Kidney (tissue), 14 donors: ENCODE measurements around the gene MFNG. TPM values are rescaled to one million over a fixed set of nuclear protein-coding genes. Genes with fewer than 3 reads are reported as not detected.

Source experiments
- DNase-seq, 5 donors: peaks; one replicate each; pipeline ENCODE4 v3.0.0-alpha.2; 2013 to 2020
- FAIRE-seq: peaks from 2 replicates; lab custom pipeline; 2012; peaks lifted over from hg19 to GRCh38; lab: Jason Lieb, UNC
- H3K27ac ChIP-seq, 2 donors: one replicate each; pipeline ENCODE4 v1.7.0; 2013; ENCODE audit warnings: low read depth in 2 of 2, low read length in 2 of 2, inconsistent platforms in 1 of 2
- H3K27me3 ChIP-seq: one replicate; pipeline ENCODE4 v1.7.1; 2013; ENCODE audit warnings: low read length, inconsistent platforms; ENCODE audit not compliant: control insufficient read depth, insufficient read depth
- H3K36me3 ChIP-seq, 3 donors: one replicate each; pipeline versions ENCODE4 v1.7.0 to v1.7.1; 2013; ENCODE audit warnings: low read length in 3 of 3, control low read depth in 1 of 3, inconsistent platforms in 1 of 3; ENCODE audit not compliant: insufficient read depth in 3 of 3, control insufficient read depth in 2 of 3
- H3K4me1 ChIP-seq, 3 donors: one replicate each; pipeline versions ENCODE4 v1.7.0 to v1.7.1; 2013; ENCODE audit warnings: low read length in 3 of 3, inconsistent platforms in 1 of 3, low read depth in 1 of 3; ENCODE audit not compliant: control insufficient read depth in 2 of 3, insufficient read depth in 2 of 3
- H3K4me3 ChIP-seq, 3 donors: one replicate each; pipeline versions ENCODE4 v1.7.0 to v1.8.1; 2013; ENCODE audit warnings: low read length in 3 of 3, control low read depth in 1 of 3, inconsistent platforms in 1 of 3
- H3K9ac ChIP-seq, 3 donors: one replicate each; pipeline versions ENCODE4 v1.7.0 to v1.7.1; 2013; ENCODE audit warnings: low read length in 3 of 3, control low read depth in 1 of 3, inconsistent platforms in 1 of 3
- H3K9me3 ChIP-seq, 3 donors: one replicate each; pipeline versions ENCODE4 v1.7.0 to v1.7.1; 2013; ENCODE audit warnings: low read length in 3 of 3, control low read depth in 1 of 3, inconsistent platforms in 1 of 3; ENCODE audit not compliant: control insufficient read depth in 2 of 3, insufficient read depth in 1 of 3
- intact Hi-C: fragments of 100-400 bp; cut with DNase I; formaldehyde crosslinking; loops from one replicate; pipeline ENCODE4 v1.11.1; 2022
- polyA plus RNA-seq: library from polyadenylated mRNA; stranded (reverse); fragments of 350-450 nt; fragmentation: Illumina TruSeq; extraction: RNeasy Lipid Tissue Mini Kit (QIAGEN cat#74804); gene quantifications from one replicate; pipeline ENCODE4 v1.2.3, GENCODE V29; 2014; ENCODE audit warnings: low read depth, low replicate concordance; ENCODE audit not compliant: insufficient read depth
- total RNA-seq: library from RNA; stranded (reverse); fragmentation: NEBNext Ultra II Directional; extraction: Animal tissue kit (Norgen Biotek cat#: 25700); gene quantifications from one replicate; pipeline ENCODE4 v1.2.1, GENCODE V29; 2021
- TF ChIP-seq, protein P1 (sequence below): IDR thresholded peaks from 3 replicates; pipeline ENCODE4 v1.5.1; 2012; ENCODE audit warnings: mild to moderate bottlenecking, moderate library complexity, borderline replicate concordance; ENCODE audit not compliant: insufficient read depth; ENCODE audit errors: extremely low read depth
- donor health status: control.
- donor health status: control.
- donor health status: control.
- donor health status: control.
- donor health status: control.
- donor health status: DM: yes; HTN: yes; CAD: no.
- donor health status: Normal renal cell carcinoma (clear cell type).

Gene MFNG
- total and polyA plus RNA-seq, 2 donors from 2014 or later: 9.1 to 31.1 TPM

DNA sequence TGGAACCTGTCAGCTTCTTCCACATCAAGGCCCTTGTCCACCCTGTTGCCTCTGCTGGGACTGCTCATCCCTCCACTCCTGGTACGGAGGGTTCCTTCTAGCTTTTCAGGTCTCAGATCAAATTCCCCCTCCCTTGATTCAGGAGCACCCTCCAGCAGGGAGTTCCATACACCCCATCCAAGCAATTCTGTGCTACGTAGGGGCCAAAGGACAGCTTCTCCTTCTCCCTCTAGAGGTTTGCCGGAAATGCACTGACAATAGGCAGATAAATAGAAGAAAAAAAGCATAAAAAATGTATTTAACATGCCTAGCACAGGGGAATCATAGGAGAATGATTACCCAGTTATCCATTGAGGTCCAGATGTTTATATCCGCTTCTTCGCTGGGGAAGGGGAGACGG lies 36.3 kb upstream of the MFNG start:
- intact Hi-C loops: no loop called here
- Histone ChIP-seq H3K4me1 (peaks cover 0 to 15% (median 7%) of the 10 kb centered on the region in 3 donors), H3K27ac (no peak overlapping the region), H3K4me3 (no peak overlapping the region), H3K27me3 (no peaks in the 10 kb centered on the region), H3K9me3 (no peaks in the 10 kb centered on the region), H3K9ac (no peak overlapping the region), H3K36me3 (no peaks in the 10 kb centered on the region)
- no peak for FAIRE-seq
- DNase-seq: no peak
- TF ChIP-seq, protein P1, sequence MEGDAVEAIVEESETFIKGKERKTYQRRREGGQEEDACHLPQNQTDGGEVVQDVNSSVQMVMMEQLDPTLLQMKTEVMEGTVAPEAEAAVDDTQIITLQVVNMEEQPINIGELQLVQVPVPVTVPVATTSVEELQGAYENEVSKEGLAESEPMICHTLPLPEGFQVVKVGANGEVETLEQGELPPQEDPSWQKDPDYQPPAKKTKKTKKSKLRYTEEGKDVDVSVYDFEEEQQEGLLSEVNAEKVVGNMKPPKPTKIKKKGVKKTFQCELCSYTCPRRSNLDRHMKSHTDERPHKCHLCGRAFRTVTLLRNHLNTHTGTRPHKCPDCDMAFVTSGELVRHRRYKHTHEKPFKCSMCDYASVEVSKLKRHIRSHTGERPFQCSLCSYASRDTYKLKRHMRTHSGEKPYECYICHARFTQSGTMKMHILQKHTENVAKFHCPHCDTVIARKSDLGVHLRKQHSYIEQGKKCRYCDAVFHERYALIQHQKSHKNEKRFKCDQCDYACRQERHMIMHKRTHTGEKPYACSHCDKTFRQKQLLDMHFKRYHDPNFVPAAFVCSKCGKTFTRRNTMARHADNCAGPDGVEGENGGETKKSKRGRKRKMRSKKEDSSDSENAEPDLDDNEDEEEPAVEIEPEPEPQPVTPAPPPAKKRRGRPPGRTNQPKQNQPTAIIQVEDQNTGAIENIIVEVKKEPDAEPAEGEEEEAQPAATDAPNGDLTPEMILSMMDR: no peak

DNA sequence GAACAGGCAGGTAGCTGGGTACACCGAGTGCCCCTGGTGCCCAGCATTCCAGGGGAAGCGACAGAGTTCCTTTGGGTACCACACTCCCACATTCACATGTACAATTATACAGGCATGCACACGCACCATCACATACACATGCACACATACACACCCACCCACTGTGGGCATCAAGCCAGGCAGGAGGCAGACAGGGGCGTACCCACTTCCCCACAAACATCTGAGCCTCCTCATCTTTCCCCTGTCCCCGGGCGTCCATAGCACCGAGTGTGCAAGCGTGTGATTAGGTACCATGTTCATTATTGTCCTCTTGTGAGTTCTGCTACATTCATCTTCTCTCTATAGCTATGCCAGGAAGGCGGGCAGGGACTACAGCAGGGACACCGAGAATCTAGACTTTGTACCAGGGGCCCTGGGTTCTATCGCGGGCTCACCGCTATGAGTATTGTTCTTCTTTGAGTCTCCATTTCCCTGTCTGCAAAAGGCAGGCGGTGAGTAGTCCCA lies 35.1 kb upstream of the MFNG start:
- H3K4me3 ChIP-seq: no peak overlapping the region
- H3K36me3 ChIP-seq: no peaks in the 10 kb centered on the region
- H3K27ac ChIP-seq: no peak overlapping the region
- no peak overlapping the region for H3K9ac ChIP-seq
- peaks cover 0 to 15% (median 7%) of the 10 kb centered on the region in 3 donors for H3K4me1 ChIP-seq
- FAIRE-seq (no peak), DNase-seq (peak in 1 of 5 donors; percentile 51)
- TF ChIP-seq, protein P1: no peak
- H3K9me3 ChIP-seq: no peaks in the 10 kb centered on the region
- intact Hi-C loops: no loop called here
- no peaks in the 10 kb centered on the region for H3K27me3 ChIP-seq

DNA sequence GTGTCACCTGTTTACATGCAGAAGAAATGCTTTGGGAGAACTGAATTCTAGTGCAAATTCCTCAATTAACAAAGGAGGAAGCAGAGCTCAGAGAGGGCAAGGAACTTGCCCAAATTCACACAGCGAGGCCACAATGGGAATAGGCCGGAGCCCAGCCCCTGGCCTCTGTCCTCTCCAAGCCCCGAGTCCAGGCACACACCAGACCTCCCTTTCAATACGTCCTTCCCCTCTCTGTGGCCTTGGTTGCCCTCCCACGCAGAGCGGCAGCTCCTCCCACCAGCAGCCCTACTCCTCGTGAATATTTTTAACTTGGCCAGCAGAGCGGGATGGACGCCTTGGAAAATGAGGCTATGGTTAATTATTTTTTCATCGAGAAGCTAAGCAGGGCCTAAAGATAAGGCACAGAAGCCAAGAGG lies 34.6 kb upstream of the MFNG start:
- Histone ChIP-seq H3K36me3 (peaks cover 0 to 1% (median 0%) of the 10 kb centered on the region in 3 donors), H3K9me3 (no peaks in the 10 kb centered on the region), H3K4me3 (no peak overlapping the region), H3K4me1 (peaks cover 0 to 15% (median 7%) of the 10 kb centered on the region in 3 donors), H3K9ac (no peak overlapping the region), H3K27me3 (no peaks in the 10 kb centered on the region), H3K27ac (no peak overlapping the region)
- FAIRE-seq (no peak), DNase-seq (peak in 1 of 5 donors; percentile 40)
- TF ChIP-seq, protein P1: no peak
- intact Hi-C loops: no loop called here
